H1 (cell line): ENCODE results near the gene FOXG1. TPM values are rescaled to one million over a fixed set of nuclear protein-coding genes. Genes with fewer than 3 reads are reported as not detected.

Source experiments
- CTCF ChIA-PET: fragments of 300-600 bp; sonication (Branson Sonifier 250); formaldehyde crosslinking; loops from one replicate; lab custom pipeline; 2021; ENCODE audit not compliant: partially characterized antibody; lab: Charles Lee
- POLR2A ChIA-PET: fragments of 300-600 bp; sonication (Branson Sonifier 250); formaldehyde crosslinking; loops from one replicate; lab custom pipeline; 2021; ENCODE audit warnings: inconsistent platforms; ENCODE audit not compliant: partially characterized antibody; lab: Charles Lee
- DNase-seq, 2 experiments: peaks; one replicate each; pipeline versions ENCODE4 v3.0.0 to v3.0.0-alpha.2; 2010 to 2022; ENCODE audit warnings: low spot score in 2 of 2, low read depth in 1 of 2, mixed read lengths in 1 of 2
- FAIRE-seq: peaks from 2 replicates; lab custom pipeline; 2011; peaks lifted over from hg19 to GRCh38; lab: Jason Lieb, UNC
- H2AFZ ChIP-seq: 2 replicates; pipeline ENCODE4 v1.8.1; 2012; ENCODE audit warnings: low read length, inconsistent platforms
- H2AK5ac ChIP-seq: 2 replicates; pipeline ENCODE4 v1.6.1; 2013; ENCODE audit warnings: low read depth, low read length
- H2BK120ac ChIP-seq: replicated peaks from 2 replicates; pipeline ENCODE3; 2013; ENCODE audit warnings: low read depth, low read length, inconsistent platforms
- H2BK12ac ChIP-seq: 2 replicates; pipeline ENCODE4 v1.6.1; 2013; ENCODE audit warnings: low read depth, low read length
- H2BK15ac ChIP-seq: 2 replicates; pipeline ENCODE4 v1.6.1; 2013; ENCODE audit warnings: low read length
- H2BK20ac ChIP-seq: 2 replicates; pipeline ENCODE4 v1.6.1; 2013; ENCODE audit warnings: low read length
- H2BK5ac ChIP-seq: 2 replicates; pipeline ENCODE4 v1.6.1; 2013; ENCODE audit warnings: low read depth, low read length
- H3K14ac ChIP-seq: 2 replicates; pipeline ENCODE4 v1.6.1; 2013; ENCODE audit warnings: inconsistent platforms; ENCODE audit not compliant: insufficient read length
- H3K18ac ChIP-seq: 2 replicates; pipeline ENCODE4 v1.6.1; 2013; ENCODE audit warnings: low read length; ENCODE audit errors: extremely low read depth
- H3K23ac ChIP-seq: 2 replicates; pipeline ENCODE4 v1.6.1; 2013; ENCODE audit warnings: inconsistent platforms; ENCODE audit not compliant: insufficient read length
- H3K23me2 ChIP-seq: 2 replicates; pipeline ENCODE4 v1.6.1; 2013; ENCODE audit warnings: low read depth, low read length
- H3K27ac ChIP-seq: 2 replicates; pipeline ENCODE4 v1.6.1; 2011; ENCODE audit warnings: low read depth, low read length, inconsistent platforms
- H3K27me3 ChIP-seq, 4 experiments: replicated peaks in 1 of 4; 1 replicate in 1 of 4; 2 replicates in 3 of 4; pipeline versions ENCODE4 v1.6.1 to v1.8.1; 2011 to 2013; ENCODE audit warnings: low read length in 3 of 4, mild to moderate bottlenecking in 3 of 4, inconsistent platforms in 2 of 4, mixed read lengths in 2 of 4, moderate library complexity in 1 of 4; ENCODE audit not compliant: control insufficient read depth in 3 of 4, insufficient read depth in 3 of 4; ENCODE audit errors: extremely low read depth in 1 of 4
- H3K36me3 ChIP-seq, 4 experiments: 2 replicates each; pipeline versions ENCODE4 v1.6.1 to v1.8.1; 2011 to 2013; ENCODE audit warnings: mild to moderate bottlenecking in 4 of 4, low read length in 3 of 4, moderate library complexity in 2 of 4, control low read depth in 1 of 4, inconsistent platforms in 1 of 4; ENCODE audit not compliant: insufficient read depth in 4 of 4, control insufficient read depth in 2 of 4
- H3K4ac ChIP-seq: replicated peaks from 2 replicates; pipeline ENCODE3; 2013; ENCODE audit warnings: low read length, low read depth, mixed read lengths, inconsistent platforms; ENCODE audit not compliant: insufficient read length
- H3K4me1 ChIP-seq, 4 experiments: replicated peaks in 1 of 4; 1 replicate in 1 of 4; 2 replicates in 3 of 4; pipeline versions ENCODE4 v1.6.1 to v1.8.1; 2011 to 2013; ENCODE audit warnings: low read length in 3 of 4, inconsistent platforms in 2 of 4, mixed read lengths in 1 of 4; ENCODE audit not compliant: insufficient read depth in 4 of 4, control insufficient read depth in 3 of 4
- H3K4me2 ChIP-seq, 2 experiments: 2 replicates each; pipeline versions ENCODE4 v1.6.1 to v1.8.1; 2011 to 2013; ENCODE audit warnings: low read depth in 2 of 2, low read length in 2 of 2, control low read depth in 1 of 2, inconsistent platforms in 1 of 2, mild to moderate bottlenecking in 1 of 2; ENCODE audit not compliant: insufficient read depth in 1 of 2
- H3K4me3 ChIP-seq, 4 experiments: fragments of 200-600, 300-600 bp in 1 of 4; sonication (generic), shearing (Covaris generic), sonication (Bioruptor Twin) in 1 of 4; 2 replicates each; pipeline versions ENCODE4 v1.5.1 to v1.8.1; 2011 to 2016; ENCODE audit warnings: low read length in 4 of 4, low read depth in 3 of 4, control low read depth in 2 of 4, inconsistent platforms in 2 of 4, mild to moderate bottlenecking in 2 of 4, mixed read lengths in 1 of 4, moderate library complexity in 1 of 4; ENCODE audit not compliant: insufficient read depth in 2 of 4; ENCODE audit errors: extremely low read depth in 1 of 4
- H3K56ac ChIP-seq: replicated peaks from 2 replicates; pipeline ENCODE3; 2013; ENCODE audit warnings: low read depth, mild to moderate bottlenecking, mixed read lengths, low read length, inconsistent platforms; ENCODE audit not compliant: insufficient read length
- H3K79me1 ChIP-seq: 2 replicates; pipeline ENCODE4 v1.6.1; 2013; ENCODE audit warnings: low read depth, low read length, control low read depth
- H3K79me2 ChIP-seq, 2 experiments: 2 replicates each; pipeline versions ENCODE4 v1.6.1 to v1.8.1; 2012 to 2013; ENCODE audit warnings: low read length in 2 of 2, mild to moderate bottlenecking in 2 of 2, inconsistent platforms in 1 of 2; ENCODE audit not compliant: insufficient read depth in 2 of 2, control insufficient read depth in 1 of 2
- H3K9ac ChIP-seq, 4 experiments: replicated peaks in 1 of 4; 1 replicate in 1 of 4; 2 replicates in 3 of 4; pipeline versions ENCODE4 v1.6.1 to v1.8.1; 2011 to 2013; ENCODE audit warnings: low read depth in 3 of 4, low read length in 3 of 4, control low read depth in 2 of 4, mild to moderate bottlenecking in 2 of 4, moderate library complexity in 2 of 4, inconsistent platforms in 1 of 4; ENCODE audit errors: extremely low read depth in 1 of 4
- H3K9me3 ChIP-seq, 2 experiments: 2 replicates each; pipeline versions ENCODE4 v1.6.1 to v1.8.1; 2012 to 2013; ENCODE audit warnings: mild to moderate bottlenecking in 2 of 2, moderate library complexity in 2 of 2, control low read depth in 1 of 2, inconsistent platforms in 1 of 2, low read depth in 1 of 2, low read length in 1 of 2, mixed read lengths in 1 of 2; ENCODE audit not compliant: insufficient read depth in 2 of 2
- H4K20me1 ChIP-seq, 2 experiments: replicated peaks in 1 of 2; 2 replicates each; pipeline versions ENCODE3 to v1.8.1; 2011 to 2013; ENCODE audit warnings: inconsistent platforms in 2 of 2, low read length in 2 of 2, mild to moderate bottlenecking in 1 of 2; ENCODE audit not compliant: insufficient read depth in 2 of 2, control insufficient read depth in 1 of 2
- H4K5ac ChIP-seq: 2 replicates; pipeline ENCODE4 v1.6.1; 2013; ENCODE audit warnings: low read length, low read depth, mixed read lengths, inconsistent platforms; ENCODE audit not compliant: insufficient read length
- H4K8ac ChIP-seq: 2 replicates; pipeline ENCODE4 v1.8.0; 2013; ENCODE audit warnings: mild to moderate bottlenecking, moderate library complexity, low read length, inconsistent platforms; ENCODE audit not compliant: insufficient read depth; ENCODE audit errors: extremely low read depth
- H4K91ac ChIP-seq: replicated peaks from 2 replicates; pipeline ENCODE3; 2013; ENCODE audit warnings: low read length, mixed read lengths, inconsistent platforms; ENCODE audit not compliant: insufficient read length
- BRCA1 ChIP-seq: IDR thresholded peaks from 2 replicates; pipeline ENCODE4 v1.6.1; 2012; ENCODE audit warnings: low read depth, low read length, improper control_type of control experiment
- CEBPB ChIP-seq: IDR thresholded peaks from 2 replicates; pipeline ENCODE4 v1.6.1; 2012; ENCODE audit warnings: low read depth, low read length
- EGR1 ChIP-seq: IDR thresholded peaks from 2 replicates; pipeline ENCODE4 v1.6.1; 2011; ENCODE audit warnings: low read depth, low read length, borderline replicate concordance
- EP300 ChIP-seq, 2 experiments: IDR thresholded peaks; 1 replicate in 1 of 2; 2 replicates in 1 of 2; pipeline ENCODE4 v1.6.1; 2011 to 2012; ENCODE audit warnings: low read depth in 2 of 2, low read length in 2 of 2, mild to moderate bottlenecking in 2 of 2, borderline replicate concordance in 1 of 2, inconsistent platforms in 1 of 2, moderate library complexity in 1 of 2
- NANOG ChIP-seq: IDR thresholded peaks from 2 replicates; pipeline ENCODE4 v1.6.1; 2011; ENCODE audit warnings: low read length, low read depth, mild to moderate bottlenecking, inconsistent platforms; ENCODE audit not compliant: insufficient read depth, poor library complexity, severe bottlenecking
- RNF2 ChIP-seq: fragments of 200-900, 300-1000 bp; sonication (generic); IDR thresholded peaks from 2 replicates; pipeline ENCODE4 v1.7.1; 2016; ENCODE audit warnings: borderline replicate concordance, low read depth, mild to moderate bottlenecking, antibody characterized with exemption, low read length; ENCODE audit not compliant: poor library complexity, severe bottlenecking; ENCODE audit errors: missing control alignments
- SUZ12 ChIP-seq: fragments of 200-600 bp; sonication (generic); IDR thresholded peaks from 2 replicates; pipeline ENCODE4 v1.6.1; 2012; ENCODE audit warnings: mild to moderate bottlenecking, inconsistent platforms, low read length, moderate library complexity, mixed read lengths
- TAF1 ChIP-seq: IDR thresholded peaks from 2 replicates; pipeline ENCODE4 v1.6.1; 2011; ENCODE audit warnings: mild to moderate bottlenecking, low read depth, low read length
- WGBS, 2 experiments: shearing (Covaris generic) in 1 of 2; methylation state at CpG; one replicate each; pipeline versions ENCODE4 v1.1.6 to v1.1.7; 2013 to 2015; ENCODE audit warnings: low lambda C conversion rate in 2 of 2, mixed read lengths in 2 of 2, inconsistent platforms in 1 of 2, low coverage in 1 of 2, missing lambda C conversion rate in 1 of 2; ENCODE audit not compliant: insufficient replicate concordance in 2 of 2, insufficient coverage in 1 of 2, insufficient read length in 1 of 2; ENCODE audit errors: extremely low coverage in 1 of 2, missing lambda C conversion rate in 1 of 2; 5-methylcytosine and 5-hydroxymethylcytosine counted together
- polyA plus RNA-seq, 7 experiments: library from polyadenylated mRNA; depleted of rRNA in 3 of 7; stranded (reverse) in 5 of 7; unstranded in 2 of 7; fragments of >200 nt in 5 of 7; fragments of 200-250 nt in 2 of 7; gene quantifications; 1 replicate in 5 of 7; 2 replicates in 1 of 7; 4 replicates in 1 of 7; pipeline versions ENCODE4 v1.2.1 to v1.2.3, GENCODE V29; 2011 to 2013; ENCODE audit warnings: missing spikeins in 2 of 7, mixed read lengths in 2 of 7
- total RNA-seq: library from RNA; stranded (reverse); fragmentation: NEBNext Ultra II Directional; extraction: Animal tissue kit (Norgen Biotek cat#: 25700); gene quantifications from 2 replicates; pipeline ENCODE4 v1.2.1, GENCODE V29; 2021
- TF ChIP-seq, protein P1 (sequence below): IDR thresholded peaks from 2 replicates; pipeline ENCODE4 v1.6.1; 2011; ENCODE audit warnings: low read length, improper control_type of control experiment

Gene FOXG1
- total and polyA plus RNA-seq, 2 of the 8 experiments (the other 6 are each of a cell fraction or from before 2014, with no cell fraction given) = 0.03 to 0.24 TPM

GRCh38 chr14:28761438-28762291, 4.9 kb upstream of the FOXG1 start:
- no peaks in the 10 kb centered on the region for H3K79me1 ChIP-seq
- H3K23ac ChIP-seq = no peak overlapping the region
- H3K23me2 ChIP-seq = peaks cover 8% of the 10 kb centered on the region; the same call in 1 of the 2 replicates
- no peak overlapping the region for H2BK20ac ChIP-seq
- H2BK15ac ChIP-seq = 0 out of 2 replicates have a peak overlapping the region, but pooled peaks have one; percentile 16
- H3K14ac ChIP-seq = no peak overlapping the region
- H4K5ac ChIP-seq = no peak overlapping the region
- no peak overlapping the region for H4K91ac ChIP-seq
- H3K56ac ChIP-seq = no peak overlapping the region
- H3K4me1 ChIP-seq = peaks cover 1 to 16% (median 10%) of the 10 kb centered on the region in 4 experiments; a peak in 6 of 7 replicates
- H3K36me3 ChIP-seq = no peaks in the 10 kb centered on the region; a peak in 1 of 8 replicates
- WGBS, 2 experiments = 12% methylated on average over 33 of the region's 33 CpGs; no CpG with 5 or more reads in 1 of the 2 experiments
- no peak overlapping the region for H2BK5ac ChIP-seq
- no peak overlapping the region for H3K9ac ChIP-seq
- no peaks in the 10 kb centered on the region for H3K79me2 ChIP-seq
- no peak for DNase-seq
- no peak for FAIRE-seq
- H2AFZ ChIP-seq = no peak overlapping the region
- peak overlapping the region; percentile 12 to 24; a peak in 2 of 4 replicates for H3K4me2 ChIP-seq
- no peak overlapping the region for H3K4ac ChIP-seq
- ChIA-PET POLR2A (interaction anchor here (1.0 kb wide), 1 partner anchor 24 kb away, joined by 3 read pairs; no protein-coding TSS in a partner anchor), CTCF (interaction anchor here (0.6 to 6.7 kb wide), 7 partner anchors 6 to 1684 kb away, joined by 3 to 63 read pairs (median 4); no protein-coding TSS in a partner anchor)
- H3K27ac ChIP-seq = no peak overlapping the region
- H2AK5ac ChIP-seq = 0 out of 2 replicates have a peak overlapping the region, but pooled peaks have one; percentile 34
- peak overlapping the region; percentile 27; the same call in 1 of the 2 replicates for H2BK12ac ChIP-seq
- no peaks in the 10 kb centered on the region; a peak in 1 of 4 replicates for H3K9me3 ChIP-seq
- peaks cover 74 to 92% (median 85%) of the 10 kb centered on the region in 4 experiments for H3K27me3 ChIP-seq
- H4K8ac ChIP-seq = no peak overlapping the region
- no peak overlapping the region for H3K4me3 ChIP-seq
- H4K20me1 ChIP-seq = peaks cover 14 to 25% of the 10 kb centered on the region in 2 experiments
- no peak overlapping the region; the same call in 1 of the 2 replicates for H3K18ac ChIP-seq
- H2BK120ac ChIP-seq = no peak overlapping the region
- peak; percentile 91 for TF ChIP-seq SUZ12
- no peak for TF ChIP-seq EP300 (IDR thresholded peaks at IDR 0.05; ENCODE audit: borderline replicate concordance in 1 of 2, low read depth in 2 of 2, low read length in 2 of 2)
- no peak for TF ChIP-seq NANOG
- TF ChIP-seq BRCA1 = no peak
- TF ChIP-seq, protein P1, sequence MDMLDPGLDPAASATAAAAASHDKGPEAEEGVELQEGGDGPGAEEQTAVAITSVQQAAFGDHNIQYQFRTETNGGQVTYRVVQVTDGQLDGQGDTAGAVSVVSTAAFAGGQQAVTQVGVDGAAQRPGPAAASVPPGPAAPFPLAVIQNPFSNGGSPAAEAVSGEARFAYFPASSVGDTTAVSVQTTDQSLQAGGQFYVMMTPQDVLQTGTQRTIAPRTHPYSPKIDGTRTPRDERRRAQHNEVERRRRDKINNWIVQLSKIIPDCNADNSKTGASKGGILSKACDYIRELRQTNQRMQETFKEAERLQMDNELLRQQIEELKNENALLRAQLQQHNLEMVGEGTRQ = no peak
- TF ChIP-seq EGR1 = no peak
- TF ChIP-seq RNF2 = peak; percentile 58
- no peak for TF ChIP-seq CEBPB
- TF ChIP-seq TAF1 = no peak
